GM23338 (cell line): ENCODE data around the gene MEGF6.
"Not testable (repeated sequence)": the region's sequence is repeated elsewhere in the genome, so short reads cannot be mapped to it uniquely, and the experiment has no call there.

Experiments
- CREB1 ChIP-seq: fragments of 250-450 bp; sonication (Bioruptor Pico); IDR thresholded peaks from 2 replicates; pipeline ENCODE4 v1.5.0; 2020; ENCODE audit warnings: low read depth, mild to moderate bottlenecking, moderate library complexity
- CTCF ChIP-seq, 2 experiments: fragments of 200-600 bp in 1 of 2; sonication (generic) in 1 of 2; conservative IDR thresholded peaks; 2 replicates each; pipeline versions ENCODE4 v1.5.1 to v1.6.1; 2016 to 2017; ENCODE audit warnings: antibody characterized with exemption in 2 of 2, low read depth in 2 of 2, mild to moderate bottlenecking in 2 of 2, moderate library complexity in 1 of 2
- ETS1 ChIP-seq: IDR thresholded peaks from 2 replicates; pipeline ENCODE4 v1.6.1; 2016; ENCODE audit warnings: antibody characterized with exemption
- EZH2 ChIP-seq: fragments of 200-600 bp; sonication (generic); IDR thresholded peaks from one replicate; pipeline ENCODE4 v1.8.0; 2017; ENCODE audit warnings: antibody characterized with exemption, mild to moderate bottlenecking, low read depth; ENCODE audit not compliant: unreplicated experiment
- EZH2phosphoT487 ChIP-seq: fragments of 200-600 bp; sonication (generic); IDR thresholded peaks from one replicate; pipeline ENCODE4 v1.8.1; 2018; ENCODE audit warnings: antibody characterized with exemption; ENCODE audit not compliant: unreplicated experiment
- JUNB ChIP-seq: IDR thresholded peaks from one replicate; pipeline ENCODE4 v1.6.1; 2016; ENCODE audit warnings: antibody characterized with exemption; ENCODE audit not compliant: unreplicated experiment
- NANOG ChIP-seq: IDR thresholded peaks from 2 replicates; pipeline ENCODE4 v1.6.1; 2016; ENCODE audit warnings: antibody characterized with exemption, borderline replicate concordance
- POLR2AphosphoS5 ChIP-seq: IDR thresholded peaks from 2 replicates; pipeline ENCODE4 v1.6.1; 2016; ENCODE audit warnings: antibody characterized with exemption, low read depth
- REST ChIP-seq: IDR thresholded peaks from one replicate; pipeline ENCODE4 v1.6.1; 2018; ENCODE audit warnings: antibody characterized with exemption; ENCODE audit not compliant: unreplicated experiment
- STAT1 ChIP-seq: IDR thresholded peaks from one replicate; pipeline ENCODE4 v1.6.1; 2016; ENCODE audit warnings: antibody characterized with exemption; ENCODE audit not compliant: unreplicated experiment
- ZNF331 ChIP-seq: fragments of 250-450 bp; sonication (Bioruptor Pico); IDR thresholded peaks from 2 replicates; pipeline ENCODE4 v1.5.0; 2020; ENCODE audit warnings: low read depth, mild to moderate bottlenecking, moderate library complexity

GRCh38 chr1:3622102-3622501 lies 10.8 kb upstream of the MEGF6 start:
- not testable (repeated sequence) for TF ChIP-seq EZH2; REST; POLR2AphosphoS5; CTCF (conservative IDR thresholded peaks at IDR 0.05; ENCODE audit: low read depth in 2 of 2); CREB1 (CRISPR knock-in tag); EZH2phosphoT487; JUNB; ZNF331 (CRISPR knock-in tag); STAT1; NANOG; ETS1
